GM11168 (cell line): ENCODE measurements around the gene FSTL4.

Source experiments
- in situ Hi-C: fragments of 300-500 bp; cut with MboI; formaldehyde crosslinking; loops from one replicate; pipeline ENCODE4 v1.12.0; 2022; ENCODE audit warnings: low sequenced_read_pairs; ENCODE audit not compliant: unreplicated experiment

Gene FSTL4

GRCh38 chr5:133242221-133242835 is 370.0 kb downstream of the FSTL4 start:
- in situ Hi-C loops = no loop called here

- in situ Hi-C loops = no loop called here
Measured at GRCh38 chr5:133241179-133242092, 370.9 kb downstream of the FSTL4 start.

GRCh38 chr5:133240425-133241091 is 371.8 kb downstream of the FSTL4 start:
- in situ Hi-C loops = no loop called here

GRCh38 chr5:133238426-133239205 is 373.7 kb downstream of the FSTL4 start:
- in situ Hi-C loops = no loop called here

- in situ Hi-C loops = no loop called here
Measured at GRCh38 chr5:133236976-133237375, 375.4 kb downstream of the FSTL4 start.

- in situ Hi-C loops = no loop called here
Measured at GRCh38 chr5:133236541-133236951, 375.8 kb downstream of the FSTL4 start.

- in situ Hi-C loops = no loop called here
Measured at GRCh38 chr5:133235696-133236426, 376.5 kb downstream of the FSTL4 start.

GRCh38 chr5:133234911-133235310 is 377.4 kb downstream of the FSTL4 start:
- in situ Hi-C loops = no loop called here

- in situ Hi-C loops = no loop called here
Measured at GRCh38 chr5:133234273-133234672, 378.1 kb downstream of the FSTL4 start.

- in situ Hi-C loops = no loop called here
Measured at GRCh38 chr5:133233616-133234015, 378.7 kb downstream of the FSTL4 start.

GRCh38 chr5:133232911-133233310 is 379.4 kb downstream of the FSTL4 start:
- in situ Hi-C loops = no loop called here

GRCh38 chr5:133232435-133232834 is 379.9 kb downstream of the FSTL4 start:
- in situ Hi-C loops = no loop called here

- in situ Hi-C loops = no loop called here
Measured at GRCh38 chr5:133232011-133232410, 380.3 kb downstream of the FSTL4 start.

- in situ Hi-C loops = no loop called here
Measured at GRCh38 chr5:133230823-133231578, 381.3 kb downstream of the FSTL4 start.

- in situ Hi-C loops = no loop called here
Measured at GRCh38 chr5:133229931-133230664, 382.2 kb downstream of the FSTL4 start.

GRCh38 chr5:133228316-133228715 is 384.0 kb downstream of the FSTL4 start:
- in situ Hi-C loops = no loop called here

- in situ Hi-C loops = no loop called here
Measured at GRCh38 chr5:133227897-133228296, 384.4 kb downstream of the FSTL4 start.

GRCh38 chr5:133227082-133227481 is 385.3 kb downstream of the FSTL4 start:
- in situ Hi-C loops = no loop called here
